ENCODE measurements around the gene VIL1. TPM values are rescaled to one million over a fixed set of nuclear protein-coding genes. Genes with fewer than 3 reads are reported as not detected.
A peak's percentile ranks its signal among the peaks of the same experiment; 100 is the strongest.

VIL1 gene
- total and polyA plus RNA-seq, 2 of the 13 experiments (the other 11 are each of a cell fraction or from before 2014, with no cell fraction given), result 287 to 301 TPM

DNA sequence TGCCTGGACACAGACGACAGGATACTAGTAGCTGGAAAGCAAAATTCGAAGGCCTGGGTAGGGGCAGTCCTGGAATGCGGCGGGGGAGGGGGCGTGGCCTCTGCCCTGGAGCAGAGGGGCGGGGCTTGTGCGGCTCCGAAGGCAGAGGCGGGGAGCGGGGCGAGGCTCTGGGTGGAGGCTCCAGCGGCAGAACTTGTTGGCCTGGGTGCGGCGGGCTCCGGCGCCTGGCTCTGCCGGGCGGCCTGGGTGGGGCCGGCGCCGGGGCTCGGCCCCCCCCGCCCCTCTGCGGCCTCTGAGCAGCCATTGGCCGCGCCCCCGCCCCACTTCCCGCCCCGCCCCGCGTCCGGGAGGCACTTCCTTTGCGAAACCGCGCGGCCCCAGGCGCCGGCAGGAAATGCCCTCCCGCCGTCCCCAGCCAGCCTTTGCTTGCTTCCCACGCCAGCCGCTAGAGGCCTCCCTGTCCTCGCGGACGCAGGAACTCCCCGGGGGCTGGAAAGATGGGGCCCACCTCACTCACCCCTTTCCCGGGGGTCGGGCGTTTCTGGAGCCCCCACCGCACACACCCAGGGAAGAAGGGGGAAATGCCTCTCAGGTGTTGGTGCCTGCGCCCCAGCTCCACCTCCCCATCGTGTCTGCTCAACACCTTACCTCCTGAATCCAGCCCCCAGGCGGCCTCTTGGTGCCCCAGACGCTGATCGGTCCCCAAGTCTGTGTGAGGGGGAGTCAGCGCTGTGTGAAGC is 12.5 kb upstream of the VIL1 start (continued):
- TF ChIP-seq, protein P1, sequence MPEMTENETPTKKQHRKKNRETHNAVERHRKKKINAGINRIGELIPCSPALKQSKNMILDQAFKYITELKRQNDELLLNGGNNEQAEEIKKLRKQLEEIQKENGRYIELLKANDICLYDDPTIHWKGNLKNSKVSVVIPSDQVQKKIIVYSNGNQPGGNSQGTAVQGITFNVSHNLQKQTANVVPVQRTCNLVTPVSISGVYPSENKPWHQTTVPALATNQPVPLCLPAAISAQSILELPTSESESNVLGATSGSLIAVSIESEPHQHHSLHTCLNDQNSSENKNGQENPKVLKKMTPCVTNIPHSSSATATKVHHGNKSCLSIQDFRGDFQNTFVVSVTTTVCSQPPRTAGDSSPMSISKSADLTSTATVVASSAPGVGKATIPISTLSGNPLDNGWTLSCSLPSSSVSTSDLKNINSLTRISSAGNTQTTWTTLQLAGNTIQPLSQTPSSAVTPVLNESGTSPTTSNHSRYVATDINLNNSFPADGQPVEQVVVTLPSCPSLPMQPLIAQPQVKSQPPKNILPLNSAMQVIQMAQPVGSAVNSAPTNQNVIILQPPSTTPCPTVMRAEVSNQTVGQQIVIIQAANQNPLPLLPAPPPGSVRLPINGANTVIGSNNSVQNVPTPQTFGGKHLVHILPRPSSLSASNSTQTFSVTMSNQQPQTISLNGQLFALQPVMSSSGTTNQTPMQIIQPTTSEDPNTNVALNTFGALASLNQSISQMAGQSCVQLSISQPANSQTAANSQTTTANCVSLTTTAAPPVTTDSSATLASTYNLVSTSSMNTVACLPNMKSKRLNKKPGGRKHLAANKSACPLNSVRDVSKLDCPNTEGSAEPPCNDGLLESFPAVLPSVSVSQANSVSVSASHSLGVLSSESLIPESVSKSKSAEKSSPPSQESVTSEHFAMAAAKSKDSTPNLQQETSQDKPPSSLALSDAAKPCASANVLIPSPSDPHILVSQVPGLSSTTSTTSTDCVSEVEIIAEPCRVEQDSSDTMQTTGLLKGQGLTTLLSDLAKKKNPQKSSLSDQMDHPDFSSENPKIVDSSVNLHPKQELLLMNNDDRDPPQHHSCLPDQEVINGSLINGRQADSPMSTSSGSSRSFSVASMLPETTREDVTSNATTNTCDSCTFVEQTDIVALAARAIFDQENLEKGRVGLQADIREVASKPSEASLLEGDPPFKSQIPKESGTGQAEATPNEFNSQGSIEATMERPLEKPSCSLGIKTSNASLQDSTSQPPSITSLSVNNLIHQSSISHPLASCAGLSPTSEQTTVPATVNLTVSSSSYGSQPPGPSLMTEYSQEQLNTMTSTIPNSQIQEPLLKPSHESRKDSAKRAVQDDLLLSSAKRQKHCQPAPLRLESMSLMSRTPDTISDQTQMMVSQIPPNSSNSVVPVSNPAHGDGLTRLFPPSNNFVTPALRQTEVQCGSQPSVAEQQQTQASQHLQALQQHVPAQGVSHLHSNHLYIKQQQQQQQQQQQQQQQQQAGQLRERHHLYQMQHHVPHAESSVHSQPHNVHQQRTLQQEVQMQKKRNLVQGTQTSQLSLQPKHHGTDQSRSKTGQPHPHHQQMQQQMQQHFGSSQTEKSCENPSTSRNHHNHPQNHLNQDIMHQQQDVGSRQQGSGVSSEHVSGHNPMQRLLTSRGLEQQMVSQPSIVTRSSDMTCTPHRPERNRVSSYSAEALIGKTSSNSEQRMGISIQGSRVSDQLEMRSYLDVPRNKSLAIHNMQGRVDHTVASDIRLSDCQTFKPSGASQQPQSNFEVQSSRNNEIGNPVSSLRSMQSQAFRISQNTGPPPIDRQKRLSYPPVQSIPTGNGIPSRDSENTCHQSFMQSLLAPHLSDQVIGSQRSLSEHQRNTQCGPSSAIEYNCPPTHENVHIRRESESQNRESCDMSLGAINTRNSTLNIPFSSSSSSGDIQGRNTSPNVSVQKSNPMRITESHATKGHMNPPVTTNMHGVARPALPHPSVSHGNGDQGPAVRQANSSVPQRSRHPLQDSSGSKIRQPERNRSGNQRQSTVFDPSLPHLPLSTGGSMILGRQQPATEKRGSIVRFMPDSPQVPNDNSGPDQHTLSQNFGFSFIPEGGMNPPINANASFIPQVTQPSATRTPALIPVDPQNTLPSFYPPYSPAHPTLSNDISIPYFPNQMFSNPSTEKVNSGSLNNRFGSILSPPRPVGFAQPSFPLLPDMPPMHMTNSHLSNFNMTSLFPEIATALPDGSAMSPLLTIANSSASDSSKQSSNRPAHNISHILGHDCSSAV (CRISPR knock-in tag; IDR thresholded peaks at IDR 0.05; ENCODE audit: borderline replicate concordance), result 0 out of 2 replicates have a peak, but pooled peaks have one; percentile 57
- peak; percentile 22; the same call in 1 of the 2 replicates for TF ChIP-seq ZNF724P (CRISPR knock-in tag; IDR thresholded peaks at IDR 0.05; ENCODE audit: borderline replicate concordance)
- no peak for TF ChIP-seq ZNF562 (CRISPR knock-in tag; IDR thresholded peaks at IDR 0.05; ENCODE audit: borderline replicate concordance)
- peak; percentile 25; the same call in 1 of the 2 replicates for TF ChIP-seq AHR (CRISPR knock-in tag; IDR thresholded peaks at IDR 0.05)
- TF ChIP-seq ZEB1 (IDR thresholded peaks at IDR 0.05; ENCODE audit: insufficient replicate concordance, low read depth), result no peak
- TF ChIP-seq, protein P2, sequence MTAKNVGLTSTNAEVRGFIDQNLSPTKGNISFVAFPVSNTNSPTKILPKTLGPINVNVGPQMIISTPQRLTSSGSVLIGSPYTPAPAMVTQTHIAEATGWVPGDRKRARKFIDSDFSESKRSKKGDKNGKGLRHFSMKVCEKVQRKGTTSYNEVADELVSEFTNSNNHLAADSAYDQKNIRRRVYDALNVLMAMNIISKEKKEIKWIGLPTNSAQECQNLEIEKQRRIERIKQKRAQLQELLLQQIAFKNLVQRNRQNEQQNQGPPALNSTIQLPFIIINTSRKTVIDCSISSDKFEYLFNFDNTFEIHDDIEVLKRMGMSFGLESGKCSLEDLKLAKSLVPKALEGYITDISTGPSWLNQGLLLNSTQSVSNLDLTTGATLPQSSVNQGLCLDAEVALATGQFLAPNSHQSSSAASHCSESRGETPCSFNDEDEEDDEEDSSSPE (CRISPR knock-in tag; IDR thresholded peaks at IDR 0.05), result peak; percentile 66
- no peak for TF ChIP-seq NFYB (CRISPR knock-in tag; IDR thresholded peaks at IDR 0.05)
- TF ChIP-seq HES4 (CRISPR knock-in tag; IDR thresholded peaks at IDR 0.05; ENCODE audit: borderline replicate concordance), result no peak
- TF ChIP-seq SATB2 (CRISPR knock-in tag; IDR thresholded peaks at IDR 0.05), result peak; percentile 66; the same call in 1 of the 2 replicates
- TF ChIP-seq ZNF652 (CRISPR knock-in tag; IDR thresholded peaks at IDR 0.05; ENCODE audit: borderline replicate concordance, low read depth), result no peak; the same call in 1 of the 2 replicates
- TF ChIP-seq HMG20A (CRISPR knock-in tag; IDR thresholded peaks at IDR 0.05; ENCODE audit: borderline replicate concordance), result no peak
- TF ChIP-seq ZNF33B (CRISPR knock-in tag; IDR thresholded peaks at IDR 0.05), result no peak; the same call in 1 of the 2 replicates
- no peak for TF ChIP-seq ZNF335 (CRISPR knock-in tag; IDR thresholded peaks at IDR 0.05)
- peak; percentile 78 for TF ChIP-seq TOPORS (CRISPR knock-in tag; IDR thresholded peaks at IDR 0.05)
- TF ChIP-seq ZNF101 (CRISPR knock-in tag; IDR thresholded peaks at IDR 0.05; ENCODE audit: borderline replicate concordance, low read depth), result no peak
- TF ChIP-seq KLF12 (CRISPR knock-in tag; IDR thresholded peaks at IDR 0.05; ENCODE audit: borderline replicate concordance), result peak; percentile 52; the same call in 1 of the 2 replicates
- TF ChIP-seq, protein P3, sequence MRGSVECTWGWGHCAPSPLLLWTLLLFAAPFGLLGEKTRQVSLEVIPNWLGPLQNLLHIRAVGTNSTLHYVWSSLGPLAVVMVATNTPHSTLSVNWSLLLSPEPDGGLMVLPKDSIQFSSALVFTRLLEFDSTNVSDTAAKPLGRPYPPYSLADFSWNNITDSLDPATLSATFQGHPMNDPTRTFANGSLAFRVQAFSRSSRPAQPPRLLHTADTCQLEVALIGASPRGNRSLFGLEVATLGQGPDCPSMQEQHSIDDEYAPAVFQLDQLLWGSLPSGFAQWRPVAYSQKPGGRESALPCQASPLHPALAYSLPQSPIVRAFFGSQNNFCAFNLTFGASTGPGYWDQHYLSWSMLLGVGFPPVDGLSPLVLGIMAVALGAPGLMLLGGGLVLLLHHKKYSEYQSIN (CRISPR knock-in tag; IDR thresholded peaks at IDR 0.05; ENCODE audit: borderline replicate concordance), result no peak
- peak; percentile 23; the same call in 1 of the 2 replicates for TF ChIP-seq NR2C2 (CRISPR knock-in tag; IDR thresholded peaks at IDR 0.05; ENCODE audit: borderline replicate concordance)
- peak; percentile 61; the same call in 1 of the 2 replicates for TF ChIP-seq FOXO1 (CRISPR knock-in tag; IDR thresholded peaks at IDR 0.05)
- TF ChIP-seq ZNF550 (CRISPR knock-in tag; IDR thresholded peaks at IDR 0.05; ENCODE audit: borderline replicate concordance), result no peak

Data from HepG2 (cell line).